ENCODE results near the gene NOC4L. TPM values are rescaled to one million over a fixed set of nuclear protein-coding genes. Genes with fewer than 3 reads are reported as not detected.

The NOC4L gene
- total RNA-seq, 3 donors from 2014 or later, result 10.1 to 14.3 (median 11.1) TPM

GRCh38 chr12:132137483-132138125 is 6.7 kb upstream of the NOC4L start:
- Histone ChIP-seq H3K36me3 (peaks cover 7% of the 10 kb centered on the region), H3K27me3 (no peaks in the 10 kb centered on the region), H3K4me3 (no peak overlapping the region), H3K9me3 (no peaks in the 10 kb centered on the region), H3K27ac (no peak overlapping the region), H3K4me1 (peaks cover under 1 to 2% of the 10 kb centered on the region in 2 donors)
- intact Hi-C loops (cut with DNase I; ENCODE audit: low total_unique reads), result no loop called here
- DNase-seq (ENCODE audit: low spot score in 2 of 2), result peak in 1 of 2 donors; percentile 34
- TF ChIP-seq POLR2A (IDR thresholded peaks at IDR 0.05) (no peak), POLR2AphosphoS5 (IDR thresholded peaks at IDR 0.05) (no peak), CTCF (IDR thresholded peaks at IDR 0.05) (no peak)

- Histone ChIP-seq H3K9me3 (no peaks in the 10 kb centered on the region), H3K27me3 (no peaks in the 10 kb centered on the region), H3K36me3 (peaks cover 7% of the 10 kb centered on the region), H3K27ac (no peak overlapping the region), H3K4me3 (no peak overlapping the region), H3K4me1 (peaks cover 9 to 11% of the 10 kb centered on the region in 2 donors)
- TF ChIP-seq POLR2AphosphoS5 (IDR thresholded peaks at IDR 0.05), result no peak
- TF ChIP-seq POLR2A (IDR thresholded peaks at IDR 0.05), result no peak
- TF ChIP-seq CTCF (IDR thresholded peaks at IDR 0.05), result no peak
- intact Hi-C loops (cut with DNase I; ENCODE audit: low total_unique reads), result no loop called here
- peak in 1 of 2 donors; percentile 41 for DNase-seq (ENCODE audit: low spot score in 2 of 2)
Observed at GRCh38 chr12:132138941-132139871, 5.1 kb upstream of the NOC4L start.

DNA sequence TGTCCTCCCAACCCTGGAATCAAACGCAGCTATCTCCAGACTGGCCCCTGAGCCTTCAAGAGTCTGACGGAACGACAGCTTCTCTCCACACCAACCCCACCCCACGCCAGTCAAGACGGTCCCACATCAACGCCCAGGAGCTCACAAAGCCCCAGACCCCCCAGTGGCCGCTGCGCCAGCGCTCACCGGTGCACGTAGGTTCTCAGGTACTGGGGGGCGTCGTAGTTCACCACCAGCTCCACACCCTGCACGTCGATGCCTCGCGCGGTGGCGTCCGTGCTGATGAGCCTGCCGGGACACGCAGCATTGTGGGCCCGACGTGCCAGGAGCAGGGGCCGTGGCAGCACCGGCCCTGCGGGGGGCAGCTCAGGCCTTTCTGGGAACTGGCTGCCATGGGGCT is 4.3 kb upstream of the NOC4L start:
- H3K36me3 ChIP-seq, result peaks cover 7% of the 10 kb centered on the region
- peaks cover 9 to 11% of the 10 kb centered on the region in 2 donors for H3K4me1 ChIP-seq
- H3K27ac ChIP-seq, result no peak overlapping the region
- intact Hi-C loops (cut with DNase I; ENCODE audit: low total_unique reads), result loop anchor here (10.0 kb wide), 1 partner anchor 355 kb away; the partner anchor contains the start of gene FBRSL1
- DNase-seq (ENCODE audit: low spot score in 2 of 2), result peak in 1 of 2 donors; percentile 28
- no peaks in the 10 kb centered on the region for H3K27me3 ChIP-seq
- no peaks in the 10 kb centered on the region for H3K9me3 ChIP-seq
- H3K4me3 ChIP-seq, result no peak overlapping the region
- no peak for TF ChIP-seq POLR2AphosphoS5 (IDR thresholded peaks at IDR 0.05)
- TF ChIP-seq CTCF (IDR thresholded peaks at IDR 0.05), result no peak
- no peak for TF ChIP-seq POLR2A (IDR thresholded peaks at IDR 0.05)

GRCh38 chr12:132140501-132140900 is 3.8 kb upstream of the NOC4L start:
- no peaks in the 10 kb centered on the region for H3K27me3 ChIP-seq
- no peak overlapping the region for H3K27ac ChIP-seq
- DNase-seq (ENCODE audit: low spot score in 2 of 2), result peak in 1 of 2 donors; percentile 40
- TF ChIP-seq CTCF (IDR thresholded peaks at IDR 0.05) (no peak), POLR2A (IDR thresholded peaks at IDR 0.05) (no peak), POLR2AphosphoS5 (IDR thresholded peaks at IDR 0.05) (no peak)
- intact Hi-C loops (cut with DNase I; ENCODE audit: low total_unique reads), result loop anchor here (10.0 kb wide), 1 partner anchor 354 kb away; the partner anchor contains the start of gene FBRSL1
- H3K4me1 ChIP-seq, result peaks cover 9 to 16% of the 10 kb centered on the region in 2 donors
- H3K4me3 ChIP-seq, result no peak overlapping the region
- H3K36me3 ChIP-seq, result peaks cover 7% of the 10 kb centered on the region
- no peaks in the 10 kb centered on the region for H3K9me3 ChIP-seq

Data from breast epithelium (tissue), 4 donors.